ENCODE measurements around the gene ELMO3.

DNA sequence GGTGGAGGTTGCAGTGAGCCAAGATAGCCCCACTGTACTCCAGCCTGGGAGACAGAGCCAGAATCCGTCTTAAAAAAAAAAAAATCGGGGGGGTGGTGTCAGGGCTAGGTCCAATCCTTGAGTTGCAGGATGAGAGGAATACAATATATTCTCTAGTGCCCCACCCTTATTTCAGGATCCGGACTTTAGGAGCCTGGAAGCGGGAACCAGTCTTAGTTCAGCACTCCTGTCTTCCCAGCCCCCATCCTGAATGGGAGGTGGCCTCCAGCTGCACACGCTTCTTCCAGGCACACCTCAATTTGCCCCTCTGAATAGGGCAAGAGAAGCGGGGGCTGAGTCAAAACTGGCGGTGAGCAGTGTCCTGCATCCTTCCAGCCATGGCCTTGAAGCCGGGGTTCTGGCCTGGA, 46.7 kb downstream of the ELMO3 start:
- no peak for TF ChIP-seq POLR2A (IDR thresholded peaks at IDR 0.05)
- TF ChIP-seq, protein P1, sequence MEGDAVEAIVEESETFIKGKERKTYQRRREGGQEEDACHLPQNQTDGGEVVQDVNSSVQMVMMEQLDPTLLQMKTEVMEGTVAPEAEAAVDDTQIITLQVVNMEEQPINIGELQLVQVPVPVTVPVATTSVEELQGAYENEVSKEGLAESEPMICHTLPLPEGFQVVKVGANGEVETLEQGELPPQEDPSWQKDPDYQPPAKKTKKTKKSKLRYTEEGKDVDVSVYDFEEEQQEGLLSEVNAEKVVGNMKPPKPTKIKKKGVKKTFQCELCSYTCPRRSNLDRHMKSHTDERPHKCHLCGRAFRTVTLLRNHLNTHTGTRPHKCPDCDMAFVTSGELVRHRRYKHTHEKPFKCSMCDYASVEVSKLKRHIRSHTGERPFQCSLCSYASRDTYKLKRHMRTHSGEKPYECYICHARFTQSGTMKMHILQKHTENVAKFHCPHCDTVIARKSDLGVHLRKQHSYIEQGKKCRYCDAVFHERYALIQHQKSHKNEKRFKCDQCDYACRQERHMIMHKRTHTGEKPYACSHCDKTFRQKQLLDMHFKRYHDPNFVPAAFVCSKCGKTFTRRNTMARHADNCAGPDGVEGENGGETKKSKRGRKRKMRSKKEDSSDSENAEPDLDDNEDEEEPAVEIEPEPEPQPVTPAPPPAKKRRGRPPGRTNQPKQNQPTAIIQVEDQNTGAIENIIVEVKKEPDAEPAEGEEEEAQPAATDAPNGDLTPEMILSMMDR (IDR thresholded peaks at IDR 0.05): no peak
